ENCODE data around the gene LCN12.

DNA sequence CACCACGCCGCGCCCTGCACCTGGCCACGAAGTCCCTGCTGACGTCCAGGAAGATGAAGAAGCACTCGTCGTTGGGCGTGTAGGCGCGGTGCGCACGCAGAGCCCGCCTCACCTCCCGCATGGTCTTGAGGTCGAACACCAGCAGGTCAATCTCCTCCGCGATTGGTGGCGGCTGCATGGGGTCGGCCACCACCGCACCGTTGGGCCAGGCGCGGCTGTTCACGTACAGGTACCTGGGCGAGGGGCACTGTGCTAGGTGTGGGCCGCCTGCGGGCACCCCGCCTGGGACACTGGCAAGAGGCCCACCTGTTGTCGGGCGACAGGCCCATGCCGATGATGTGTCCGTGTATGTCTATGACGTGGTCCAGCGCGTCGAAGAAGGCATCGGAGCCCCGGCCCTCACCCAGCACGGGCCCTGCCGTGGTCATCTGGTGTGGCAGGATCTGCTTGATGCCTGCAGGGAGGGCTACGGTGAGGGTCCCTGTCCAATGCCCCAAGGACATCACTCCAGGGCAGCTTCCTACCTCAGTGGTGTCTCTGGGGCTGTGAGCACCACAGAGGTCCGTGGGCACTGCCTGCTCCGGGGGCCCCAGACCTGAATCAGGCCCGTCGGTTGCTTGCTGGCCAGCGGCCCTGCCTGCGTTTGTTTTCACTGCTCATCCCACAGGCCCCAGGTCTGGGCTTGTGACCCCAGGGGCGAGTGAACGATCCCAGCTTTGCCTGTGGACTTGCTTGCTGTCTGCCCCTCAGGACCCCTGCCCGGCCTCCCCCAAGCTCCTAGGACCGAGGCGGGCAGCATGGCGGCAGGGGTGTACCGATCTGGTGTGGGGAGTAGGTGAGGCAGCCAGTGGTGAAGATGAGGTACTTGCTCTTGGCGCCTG, 10.6 kb upstream of the LCN12 start:
- TF ChIP-seq, protein P1, sequence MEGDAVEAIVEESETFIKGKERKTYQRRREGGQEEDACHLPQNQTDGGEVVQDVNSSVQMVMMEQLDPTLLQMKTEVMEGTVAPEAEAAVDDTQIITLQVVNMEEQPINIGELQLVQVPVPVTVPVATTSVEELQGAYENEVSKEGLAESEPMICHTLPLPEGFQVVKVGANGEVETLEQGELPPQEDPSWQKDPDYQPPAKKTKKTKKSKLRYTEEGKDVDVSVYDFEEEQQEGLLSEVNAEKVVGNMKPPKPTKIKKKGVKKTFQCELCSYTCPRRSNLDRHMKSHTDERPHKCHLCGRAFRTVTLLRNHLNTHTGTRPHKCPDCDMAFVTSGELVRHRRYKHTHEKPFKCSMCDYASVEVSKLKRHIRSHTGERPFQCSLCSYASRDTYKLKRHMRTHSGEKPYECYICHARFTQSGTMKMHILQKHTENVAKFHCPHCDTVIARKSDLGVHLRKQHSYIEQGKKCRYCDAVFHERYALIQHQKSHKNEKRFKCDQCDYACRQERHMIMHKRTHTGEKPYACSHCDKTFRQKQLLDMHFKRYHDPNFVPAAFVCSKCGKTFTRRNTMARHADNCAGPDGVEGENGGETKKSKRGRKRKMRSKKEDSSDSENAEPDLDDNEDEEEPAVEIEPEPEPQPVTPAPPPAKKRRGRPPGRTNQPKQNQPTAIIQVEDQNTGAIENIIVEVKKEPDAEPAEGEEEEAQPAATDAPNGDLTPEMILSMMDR (optimal IDR thresholded peaks at IDR 0.05 in 1 of 3, IDR thresholded peaks at IDR 0.05 in 1 of 3, conservative IDR thresholded peaks at IDR 0.05 in 1 of 3; ENCODE audit: extremely low read depth in 1 of 3, insufficient read depth in 2 of 3, low read length in 3 of 3), result no peak
- TF ChIP-seq EZH2 (IDR thresholded peaks at IDR 0.05; ENCODE audit: low read length), result no peak
